ENCODE measurements around the gene ADIPOQ.
"Not testable (repeated sequence)": the region's sequence is repeated elsewhere in the genome, so short reads cannot be mapped to it uniquely, and the experiment has no call there.

The ADIPOQ gene

GRCh38 chr3:186873796-186874195 lies 31.3 kb downstream of the ADIPOQ start:
- not testable (repeated sequence) for DNase-seq

GRCh38 chr3:186874216-186874615 lies 31.7 kb downstream of the ADIPOQ start:
- not testable (repeated sequence) for DNase-seq

DNA sequence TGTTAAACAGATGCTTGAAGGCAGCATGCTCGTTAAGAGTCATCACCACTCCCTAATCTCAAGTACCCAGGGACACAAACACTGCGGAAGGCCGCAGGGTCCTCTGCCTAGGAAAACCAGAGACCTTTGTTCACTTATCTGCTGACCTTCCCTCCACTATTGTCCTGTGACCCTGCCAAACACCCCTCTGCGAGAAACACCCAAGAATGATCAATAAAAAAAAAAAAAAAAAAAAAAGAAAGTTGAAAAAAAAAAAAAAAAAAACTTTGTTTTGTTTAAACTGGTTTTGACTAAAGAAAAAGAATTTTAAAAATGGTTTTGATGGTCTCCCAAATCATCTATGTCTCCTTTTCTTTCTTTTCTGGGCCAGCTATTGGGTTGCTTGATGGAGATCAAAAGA lies 32.3 kb downstream of the ADIPOQ start:
- not testable (repeated sequence) for DNase-seq

GRCh38 chr3:186875708-186876107 lies 33.2 kb downstream of the ADIPOQ start:
- no peak for DNase-seq

DNA sequence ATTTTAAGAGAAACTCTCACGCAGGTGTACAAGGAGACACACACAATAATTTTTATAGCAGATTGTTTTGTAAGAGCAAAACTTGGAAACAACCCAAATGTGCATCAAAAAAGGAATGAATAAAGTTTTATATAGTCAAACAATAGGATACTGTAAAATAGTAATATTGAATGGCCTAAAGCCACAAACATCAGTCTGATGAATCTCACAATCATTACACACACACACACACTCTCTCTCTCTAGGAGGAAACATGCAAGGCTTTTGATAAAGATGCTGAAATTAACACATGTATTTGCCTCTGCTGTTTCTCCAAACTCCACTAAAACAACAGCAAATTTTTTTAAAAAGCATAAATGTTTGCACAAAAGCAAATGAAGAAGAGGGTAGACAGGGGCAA lies 37.3 kb downstream of the ADIPOQ start:
- DNase-seq: no peak

DNA sequence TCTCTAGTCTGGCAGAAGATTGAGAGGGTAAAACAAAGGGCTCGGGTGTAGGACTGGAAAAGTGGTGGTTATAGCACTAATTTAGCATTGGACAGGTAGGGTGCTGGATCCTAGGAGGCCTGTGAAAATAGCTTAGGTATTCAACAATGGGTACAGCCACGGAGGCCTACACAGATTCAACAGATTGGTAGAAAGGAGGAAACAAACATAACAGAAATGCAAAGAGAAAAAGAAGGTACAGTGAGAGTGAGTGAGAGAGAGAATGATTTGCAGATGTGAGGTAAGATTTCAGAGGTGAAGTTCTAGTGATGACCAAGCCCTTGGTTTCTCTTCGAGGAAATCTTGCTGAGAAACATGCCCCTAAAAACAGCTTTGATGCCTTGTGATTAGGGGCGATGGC lies 37.9 kb downstream of the ADIPOQ start:
- no peak for DNase-seq

- peak; percentile 84 for DNase-seq
Observed at GRCh38 chr3:186882150-186882524, 39.6 kb downstream of the ADIPOQ start.

- peak; percentile 89 for DNase-seq
Observed at GRCh38 chr3:186882881-186883685, 40.6 kb downstream of the ADIPOQ start.

- no peak for DNase-seq
Observed at GRCh38 chr3:186883686-186884058, 41.2 kb downstream of the ADIPOQ start.

DNA sequence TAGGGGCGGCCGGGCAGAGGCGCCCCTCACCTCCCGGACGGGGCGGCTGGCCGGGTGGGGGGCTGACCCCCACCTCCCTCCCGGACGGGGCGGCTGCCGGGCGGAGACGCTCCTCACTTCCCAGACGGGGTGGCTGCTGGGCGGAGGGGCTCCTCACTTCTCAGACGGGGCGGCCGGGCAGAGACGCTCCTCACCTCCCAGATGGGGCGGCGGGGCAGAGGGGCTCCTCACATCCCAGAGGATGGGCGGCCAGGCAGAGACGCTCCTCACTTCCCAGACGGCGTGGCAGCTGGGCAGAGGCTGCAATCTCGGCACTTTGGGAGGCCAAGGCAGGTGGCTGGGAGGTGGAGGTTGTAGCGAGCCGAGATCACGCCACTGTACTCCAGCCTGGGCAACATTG lies 42.4 kb downstream of the ADIPOQ start:
- not testable (repeated sequence) for DNase-seq

GRCh38 chr3:186886202-186886981 lies 43.9 kb downstream of the ADIPOQ start:
- DNase-seq: no peak

GRCh38 chr3:186887507-186887938 lies 45.0 kb downstream of the ADIPOQ start:
- DNase-seq: not testable (repeated sequence)

- DNase-seq: no peak
Observed at GRCh38 chr3:186888569-186888968, 46.1 kb downstream of the ADIPOQ start.

DNA sequence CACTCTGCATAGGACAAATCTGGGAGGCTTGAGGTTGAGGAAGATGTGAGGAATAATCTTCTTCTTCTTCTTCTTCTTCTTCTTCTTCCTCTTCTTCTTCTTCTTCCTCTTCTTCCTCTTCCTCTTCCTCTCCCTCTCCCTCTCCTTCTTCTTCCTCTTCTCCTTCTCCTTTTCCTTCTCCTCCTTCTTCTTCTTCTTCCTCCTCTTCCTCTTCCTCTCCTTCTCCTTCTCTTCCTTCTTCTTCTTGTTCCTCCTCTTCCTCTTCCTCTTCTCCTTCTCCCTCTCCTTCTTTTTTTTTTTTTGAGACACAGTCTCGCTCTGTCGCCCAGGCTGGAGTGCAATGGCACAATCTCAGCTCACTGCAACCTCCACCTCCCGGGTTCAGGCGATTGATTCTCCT lies 47.2 kb downstream of the ADIPOQ start:
- not testable (repeated sequence) for DNase-seq

DNA sequence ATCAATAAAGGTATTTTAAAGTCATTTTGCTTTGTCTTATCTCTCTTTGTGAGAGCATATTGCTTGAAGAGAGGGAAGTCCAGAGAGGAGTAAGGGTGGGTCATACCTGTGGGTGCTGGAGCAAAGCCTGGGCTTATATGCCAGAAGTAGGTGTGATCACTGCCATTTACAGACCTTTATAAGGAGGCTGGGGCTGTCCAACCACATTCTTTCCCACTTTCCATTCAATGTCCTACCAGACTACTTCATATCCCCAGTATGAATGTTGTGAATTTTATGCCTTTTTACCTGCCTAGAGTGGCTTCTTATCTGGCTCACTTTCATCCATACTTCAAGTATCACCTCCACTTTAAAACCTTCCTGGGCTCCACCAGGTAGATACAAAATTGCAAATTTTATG lies 48.4 kb downstream of the ADIPOQ start:
- DNase-seq: no peak

DNA sequence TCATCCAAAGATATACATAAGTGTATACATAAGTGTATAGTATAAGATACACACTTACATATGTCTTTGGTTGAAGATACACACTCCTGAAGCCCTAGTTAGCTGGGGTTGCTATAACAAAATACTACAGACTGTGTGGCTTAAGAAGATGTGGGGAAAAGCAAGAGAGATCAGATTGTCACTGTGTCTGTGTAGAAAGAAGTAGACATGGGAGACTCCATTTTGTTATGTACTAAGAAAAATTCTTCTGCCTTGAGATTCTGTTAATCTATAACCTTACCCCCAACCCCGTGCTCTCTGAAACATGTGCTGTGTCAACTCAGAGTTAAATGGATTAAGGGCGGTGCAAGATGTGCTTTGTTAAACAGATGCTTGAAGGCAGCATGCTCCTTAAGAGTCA lies 50.6 kb downstream of the ADIPOQ start:
- not testable (repeated sequence) for DNase-seq

GRCh38 chr3:186895406-186895805 lies 52.9 kb downstream of the ADIPOQ start:
- DNase-seq: no peak

DNA sequence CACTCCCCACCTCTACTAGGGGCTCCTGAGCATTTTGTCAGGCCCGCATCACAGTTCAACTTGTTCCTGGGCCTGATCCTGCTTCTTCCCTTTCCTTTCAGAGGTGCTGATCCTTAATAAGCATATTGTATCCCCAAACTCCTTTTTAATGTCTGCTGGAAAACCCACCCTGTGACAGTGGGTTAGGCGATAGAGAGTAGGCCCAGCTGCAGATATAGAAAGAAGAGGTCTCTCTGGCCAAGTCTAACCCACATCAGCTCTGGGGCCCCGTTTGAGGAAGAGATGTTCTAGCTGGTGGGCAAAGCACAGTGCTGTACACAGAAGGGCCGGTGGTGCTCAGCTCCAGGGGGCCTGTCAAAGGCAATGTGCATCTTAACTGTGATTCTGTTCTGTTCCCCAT lies 53.5 kb downstream of the ADIPOQ start:
- DNase-seq: no peak

- DNase-seq: no peak
Observed at GRCh38 chr3:186896875-186897274, 54.4 kb downstream of the ADIPOQ start.

DNA sequence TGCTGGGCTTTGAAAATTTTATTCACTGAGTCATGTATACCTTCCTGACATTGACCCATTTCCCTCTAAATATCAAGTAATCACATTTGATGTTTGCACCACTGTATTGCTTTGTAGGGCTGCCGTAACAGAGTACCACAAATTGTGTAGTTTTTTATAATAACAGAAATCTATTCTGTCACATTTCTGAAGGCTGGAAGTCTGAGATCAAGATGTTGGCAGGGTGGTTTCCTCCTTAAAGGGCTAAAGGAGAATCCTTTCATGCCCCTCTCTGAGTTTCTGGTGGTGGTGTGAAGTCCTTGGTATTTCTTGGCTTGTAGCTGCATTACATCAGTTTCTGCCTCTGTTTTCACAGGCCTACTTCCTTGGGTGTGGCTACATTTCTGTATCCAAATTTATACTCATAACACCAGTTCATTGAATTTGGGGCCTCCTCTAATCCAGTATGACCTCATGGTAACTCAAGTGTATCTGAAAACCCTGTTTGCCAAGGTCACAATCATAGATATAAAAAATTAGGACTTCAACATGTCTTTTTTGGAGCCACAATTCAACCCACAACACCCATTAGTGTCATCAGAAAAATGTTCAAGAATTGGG lies 58.7 kb downstream of the ADIPOQ start:
- DNase-seq: peak; percentile 47

GRCh38 chr3:186902154-186902553 lies 59.6 kb downstream of the ADIPOQ start:
- no peak for DNase-seq

- DNase-seq: no peak
Observed at GRCh38 chr3:186902713-186903112, 60.2 kb downstream of the ADIPOQ start.

DNA sequence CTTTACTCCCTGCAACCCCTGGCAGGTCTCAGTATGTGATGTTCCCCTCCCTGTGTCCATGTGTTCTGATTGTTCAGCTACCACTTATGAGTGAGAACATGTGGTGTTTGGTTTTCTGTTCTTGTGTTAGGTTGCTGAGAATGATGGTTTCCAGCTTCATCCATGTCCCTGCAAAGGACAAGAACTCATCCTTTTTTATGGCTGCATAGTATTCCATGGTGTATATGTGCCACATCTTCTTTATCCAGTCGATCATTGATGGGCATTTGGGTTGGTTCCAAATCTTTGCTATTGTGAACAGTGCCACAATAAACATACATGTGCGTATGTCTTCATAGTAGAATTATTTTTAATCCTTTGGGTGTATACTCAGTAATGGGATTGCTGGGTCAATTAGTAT lies 61.2 kb downstream of the ADIPOQ start:
- DNase-seq: not testable (repeated sequence)

DNA sequence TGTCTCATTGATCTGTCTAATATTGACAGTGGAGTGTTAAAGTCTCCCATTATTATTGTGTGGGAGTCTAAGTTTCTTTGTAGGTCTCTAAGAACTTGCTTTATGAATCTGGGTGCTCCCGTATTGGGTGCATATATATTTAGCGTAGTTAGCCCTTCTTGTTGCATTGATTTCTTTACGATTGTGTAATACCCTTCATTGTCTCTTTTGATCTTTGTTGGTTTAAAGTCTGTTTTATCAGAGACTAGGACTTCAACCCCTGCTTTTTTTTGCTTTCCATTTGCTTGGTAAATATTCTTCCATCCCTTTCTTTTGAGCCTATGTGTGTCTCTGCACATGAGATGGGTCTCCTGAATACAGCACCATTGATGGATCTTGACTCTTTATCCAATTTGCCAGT lies 64.6 kb downstream of the ADIPOQ start:
- not testable (repeated sequence) for DNase-seq
